Upper lobe of left lung (tissue), 6 donors: ENCODE measurements around the gene TM2D3. TPM values are rescaled to one million over a fixed set of nuclear protein-coding genes. Genes with fewer than 3 reads are reported as not detected.

Experiments
- ATAC-seq, 2 donors: fragments of 200-7000 bp; cut with Tn5 transposase; one replicate each; pipeline ENCODE4 v1.9.1; 2022; ENCODE audit warnings: mild to moderate bottlenecking in 2 of 2, moderate library complexity in 2 of 2; ENCODE audit not compliant: low FRiP score in 2 of 2
- DNase-seq, 2 donors: peaks; one replicate each; pipeline ENCODE4 v3.0.0-alpha.2; 2019 to 2020
- H3K27ac ChIP-seq, 4 donors: fragments of 200-600 bp; sonication (generic); one replicate each; pipeline ENCODE4 v1.5.1; 2016 to 2019
- H3K27me3 ChIP-seq, 4 donors: fragments of 200-600 bp; sonication (generic); one replicate each; pipeline ENCODE4 v1.5.1; 2017 to 2019
- H3K36me3 ChIP-seq, 4 donors: fragments of 200-600 bp; sonication (generic); one replicate each; pipeline ENCODE4 v1.5.1; 2016 to 2019
- H3K4me1 ChIP-seq, 4 donors: fragments of 200-600 bp; sonication (generic); one replicate each; pipeline ENCODE4 v1.5.1; 2018 to 2019
- H3K4me3 ChIP-seq, 4 donors: fragments of 200-600 bp; sonication (generic); one replicate each; pipeline ENCODE4 v1.5.1; 2017 to 2019; ENCODE audit warnings: mild to moderate bottlenecking in 2 of 4, moderate library complexity in 1 of 4
- H3K9me3 ChIP-seq, 4 donors: fragments of 200-600 bp; sonication (generic); one replicate each; pipeline ENCODE4 v1.5.1; 2018 to 2019
- CTCF ChIP-seq, 6 experiments: fragments of 450-650 bp in 4 of 6; fragments of 200-600 bp in 2 of 6; sonication (generic) in 2 of 6; IDR thresholded peaks; one replicate each; pipeline ENCODE4 v1.5.1; 2016 to 2019; ENCODE audit warnings: antibody characterized with exemption in 6 of 6
- EP300 ChIP-seq, 4 donors: sonication (generic); formaldehyde crosslinking; IDR thresholded peaks; one replicate each; pipeline ENCODE4 v1.5.1; 2017; ENCODE audit warnings: antibody characterized with exemption in 4 of 4, control low read depth in 2 of 4
- POLR2A ChIP-seq, 4 donors: fragments of 450-650 bp; IDR thresholded peaks; one replicate each; pipeline ENCODE4 v1.5.1; 2016 to 2017; ENCODE audit warnings: antibody characterized with exemption in 4 of 4, mild to moderate bottlenecking in 2 of 4
- POLR2AphosphoS5 ChIP-seq, 2 donors: sonication (generic); formaldehyde crosslinking; IDR thresholded peaks; one replicate each; pipeline ENCODE4 v1.5.1; 2017; ENCODE audit warnings: antibody characterized with exemption in 2 of 2
- WGBS, 2 donors: methylation state at CpG; one replicate each; pipeline ENCODE4 v1.1.5; 2017 to 2018; 5-methylcytosine and 5-hydroxymethylcytosine counted together
- small RNA-seq, 4 donors: library from RNA; depleted of rRNA; stranded (forward); fragments of <200 nt; gene quantifications; one replicate each; pipeline ENCODE3, GENCODE V24; 2016
- total RNA-seq, 6 donors: library from RNA; depleted of rRNA in 4 of 6; stranded (reverse); fragments of >200 nt in 4 of 6; gene quantifications; one replicate each; pipeline versions ENCODE4 v1.1.0 to v1.2.1, GENCODE V29; 2016 to 2021
- donor health status: DM: no; HTN: no; CAD: no; lungs with moderate emphysema.
- donor health status: DM: no; HTN: yes; CAD: no; lungs with severe emphysema.

The TM2D3 gene
- total RNA-seq, 6 donors from 2014 or later, result 14.0 to 60.2 (median 46.5) TPM

GRCh38 chr15:101599091-101599490 is 53.1 kb downstream of the TM2D3 start:
- ATAC-seq (no peak), DNase-seq (no peak)
- no peak overlapping the region for H3K4me3 ChIP-seq
- H3K4me1 ChIP-seq, result no peaks in the 10 kb centered on the region
- no peaks in the 10 kb centered on the region for H3K36me3 ChIP-seq
- TF ChIP-seq POLR2A (IDR thresholded peaks at IDR 0.05), result no peak
- TF ChIP-seq CTCF (IDR thresholded peaks at IDR 0.05), result no peak
- no peak for TF ChIP-seq POLR2AphosphoS5 (IDR thresholded peaks at IDR 0.05)
- TF ChIP-seq EP300 (IDR thresholded peaks at IDR 0.05), result no peak
- H3K27ac ChIP-seq, result no peak overlapping the region
- no peaks in the 10 kb centered on the region for H3K9me3 ChIP-seq
- H3K27me3 ChIP-seq, result no peaks in the 10 kb centered on the region
- WGBS, 2 donors, result 60 to 63% methylated on average over 3 of the region's 3 CpGs

- no peaks in the 10 kb centered on the region for H3K4me1 ChIP-seq
- H3K36me3 ChIP-seq, result no peaks in the 10 kb centered on the region
- 67 to 68% methylated on average over 6 of the region's 6 CpGs for WGBS, 2 donors
- DNase-seq (no peak), ATAC-seq (no peak)
- H3K4me3 ChIP-seq, result no peak overlapping the region
- H3K27ac ChIP-seq, result no peak overlapping the region
- no peak for TF ChIP-seq EP300 (IDR thresholded peaks at IDR 0.05)
- H3K27me3 ChIP-seq, result no peaks in the 10 kb centered on the region
- H3K9me3 ChIP-seq, result no peaks in the 10 kb centered on the region
Measured at GRCh38 chr15:101597360-101597928, 54.7 kb downstream of the TM2D3 start.

GRCh38 chr15:101596633-101597032 is 55.5 kb downstream of the TM2D3 start:
- H3K4me1 ChIP-seq, result no peaks in the 10 kb centered on the region
- TF ChIP-seq EP300 (IDR thresholded peaks at IDR 0.05), result no peak
- no peak for TF ChIP-seq CTCF (IDR thresholded peaks at IDR 0.05)
- no peak for TF ChIP-seq POLR2AphosphoS5 (IDR thresholded peaks at IDR 0.05)
- no peak for TF ChIP-seq POLR2A (IDR thresholded peaks at IDR 0.05)
- WGBS, 2 donors, result 93% methylated on average over 1 of the region's 1 CpG
- H3K9me3 ChIP-seq, result no peaks in the 10 kb centered on the region
- H3K4me3 ChIP-seq, result no peak overlapping the region
- no peak overlapping the region for H3K27ac ChIP-seq
- no peak for DNase-seq
- ATAC-seq, result no peak
- H3K36me3 ChIP-seq, result no peaks in the 10 kb centered on the region
- H3K27me3 ChIP-seq, result no peaks in the 10 kb centered on the region

Small RNA genes within 50 kb of the gene (small RNA-seq; reads per million reads assigned to genes)
- 0 reads per million in 4 donors for gene RNU6-807P

Other genes starting within 250 kb of the TM2D3 start
- gene PCSK6, start 162.7 kb downstream of the TM2D3 start, total RNA-seq, result 10 to 100 TPM in 1 of 6 donors, 1 to 10 TPM in 5; 3.1 to 24.4 (median 5.5) TPM
- gene TARS3, start 72.1 kb upstream of the TM2D3 start, total RNA-seq, result 10 to 100 TPM in 5 of 6 donors, 1 to 10 TPM in 1; 8.7 to 45.1 (median 13.9) TPM
- gene OR4F6, start 151.1 kb upstream of the TM2D3 start, total RNA-seq, result not detected
- not detected for gene OR4F15, start 159.8 kb upstream of the TM2D3 start, total RNA-seq